PFSK-1 (cell line): ENCODE measurements around the gene SYCN.

Source experiments
- POLR2AphosphoS5 ChIP-seq: IDR thresholded peaks from 2 replicates; pipeline ENCODE4 v1.6.1; 2012; ENCODE audit warnings: low read depth, mild to moderate bottlenecking, control low read depth, low read length, moderate library complexity
- SIN3A ChIP-seq: IDR thresholded peaks from 2 replicates; pipeline ENCODE4 v1.6.1; 2012; ENCODE audit warnings: mild to moderate bottlenecking, low read length, moderate library complexity, borderline replicate concordance; ENCODE audit not compliant: insufficient read depth
- TAF1 ChIP-seq: IDR thresholded peaks from 2 replicates; pipeline ENCODE4 v1.6.1; 2012; ENCODE audit warnings: low read length, control low read depth, borderline replicate concordance; ENCODE audit not compliant: insufficient read depth

DNA sequence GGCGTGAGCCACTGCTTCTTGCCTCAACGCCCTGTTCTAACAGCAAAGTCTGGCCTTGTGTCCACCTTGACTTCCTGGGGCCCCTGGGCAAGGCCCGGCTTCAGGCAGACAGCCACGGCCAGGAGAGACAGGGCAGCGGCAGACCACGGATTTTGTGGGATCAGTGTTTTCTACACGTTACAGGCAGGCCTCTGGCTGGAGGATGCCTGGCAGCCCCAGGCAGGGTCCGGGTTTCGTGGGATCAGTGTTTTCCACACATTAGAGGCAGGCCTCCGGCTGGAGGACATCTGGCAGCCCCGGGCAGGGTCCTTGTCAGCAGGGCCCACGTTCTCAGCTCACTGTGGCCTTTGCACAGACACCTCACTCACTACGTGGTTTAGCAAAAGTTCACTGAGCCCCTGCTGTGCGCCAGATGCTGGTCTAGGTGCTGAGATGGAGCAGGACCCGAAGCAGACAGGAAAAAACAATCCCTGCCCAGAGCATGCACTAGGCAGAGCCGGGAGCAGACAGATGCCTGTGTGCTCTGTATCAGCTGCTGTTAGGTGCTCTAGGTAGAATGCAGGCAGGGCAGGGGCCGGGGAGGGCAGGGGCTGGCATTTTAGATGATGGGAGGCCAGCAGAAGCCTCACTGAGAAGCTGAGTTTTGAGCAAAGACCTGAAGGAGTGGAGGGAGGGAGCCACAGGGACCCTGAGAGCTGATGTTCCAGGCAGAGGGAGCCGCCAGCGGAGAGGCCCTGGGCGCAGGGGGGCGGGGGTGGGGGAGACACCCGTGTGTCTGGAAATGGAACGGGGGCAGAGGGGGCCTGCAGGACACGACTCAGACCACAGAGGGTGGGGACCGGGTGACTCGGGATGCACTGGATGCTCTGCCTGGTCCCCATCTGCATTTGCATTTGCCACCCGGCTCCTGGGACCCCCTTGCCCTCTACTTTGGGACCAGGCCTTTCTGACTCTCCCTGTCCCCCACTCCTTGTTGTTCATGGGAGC is 32.3 kb downstream of the SYCN start:
- no peak for TF ChIP-seq POLR2AphosphoS5
- TF ChIP-seq SIN3A: no peak
- TF ChIP-seq TAF1: no peak
